ENCODE results near the gene NRXN2.

Gene NRXN2

GRCh38 chr11:64723117-64723906, at the start of gene NRXN2:
Gene NRXN2 (minus strand): TSS chr11:64723197. CDS start chr11:64713699, 9,498 bp downstream.
- TF ChIP-seq CTCF (IDR thresholded peaks at IDR 0.05; ENCODE audit: low read depth, low read length): peak; percentile 86
- H3K4me3 ChIP-seq (replicated peaks in 1 of 2; ENCODE audit: low read depth in 2 of 2, low read length in 2 of 2): peak within 1 kb of the TSS; percentile 59 to 63
- DNase-seq (ENCODE audit: low read depth in 2 of 2): peak; percentile 80 to 82

- DNase-seq (ENCODE audit: low read depth in 2 of 2): no peak
- H3K4me3 ChIP-seq (replicated peaks in 1 of 2; ENCODE audit: low read depth in 2 of 2, low read length in 2 of 2): no peak overlapping the region
- no peak for TF ChIP-seq CTCF (IDR thresholded peaks at IDR 0.05; ENCODE audit: low read depth, low read length)
Observed at GRCh38 chr11:64772303-64773018, 49.5 kb upstream of the NRXN2 start.

- no peak for DNase-seq (ENCODE audit: low read depth in 2 of 2)
- TF ChIP-seq CTCF (IDR thresholded peaks at IDR 0.05; ENCODE audit: low read depth, low read length): no peak
- no peak overlapping the region for H3K4me3 ChIP-seq (replicated peaks in 1 of 2; ENCODE audit: low read depth in 2 of 2, low read length in 2 of 2)
Observed at GRCh38 chr11:64771861-64772260, 48.9 kb upstream of the NRXN2 start.

- H3K4me3 ChIP-seq (replicated peaks in 1 of 2; ENCODE audit: low read depth in 2 of 2, low read length in 2 of 2): no peak overlapping the region
- no peak for TF ChIP-seq CTCF (IDR thresholded peaks at IDR 0.05; ENCODE audit: low read depth, low read length)
- DNase-seq (ENCODE audit: low read depth in 2 of 2): no peak
Observed at GRCh38 chr11:64770120-64770519, 47.1 kb upstream of the NRXN2 start.

- H3K4me3 ChIP-seq (replicated peaks in 1 of 2; ENCODE audit: low read depth in 2 of 2, low read length in 2 of 2): no peak overlapping the region
- no peak for DNase-seq (ENCODE audit: low read depth in 2 of 2)
- no peak for TF ChIP-seq CTCF (IDR thresholded peaks at IDR 0.05; ENCODE audit: low read depth, low read length)
Observed at GRCh38 chr11:64769283-64769682, 46.3 kb upstream of the NRXN2 start.

GRCh38 chr11:64768300-64768694, 45.3 kb upstream of the NRXN2 start:
- no peak for TF ChIP-seq CTCF (IDR thresholded peaks at IDR 0.05; ENCODE audit: low read depth, low read length)
- H3K4me3 ChIP-seq (replicated peaks in 1 of 2; ENCODE audit: low read depth in 2 of 2, low read length in 2 of 2): no peak overlapping the region
- DNase-seq (ENCODE audit: low read depth in 2 of 2): no peak

All from cardiac fibroblast (primary cell).